ENCODE results near the gene COPE. TPM values are rescaled to one million over a fixed set of nuclear protein-coding genes. Genes with fewer than 3 reads are reported as not detected.

COPE gene
- total RNA-seq, 1 experiment from 2014 or later: 131 TPM

DNA sequence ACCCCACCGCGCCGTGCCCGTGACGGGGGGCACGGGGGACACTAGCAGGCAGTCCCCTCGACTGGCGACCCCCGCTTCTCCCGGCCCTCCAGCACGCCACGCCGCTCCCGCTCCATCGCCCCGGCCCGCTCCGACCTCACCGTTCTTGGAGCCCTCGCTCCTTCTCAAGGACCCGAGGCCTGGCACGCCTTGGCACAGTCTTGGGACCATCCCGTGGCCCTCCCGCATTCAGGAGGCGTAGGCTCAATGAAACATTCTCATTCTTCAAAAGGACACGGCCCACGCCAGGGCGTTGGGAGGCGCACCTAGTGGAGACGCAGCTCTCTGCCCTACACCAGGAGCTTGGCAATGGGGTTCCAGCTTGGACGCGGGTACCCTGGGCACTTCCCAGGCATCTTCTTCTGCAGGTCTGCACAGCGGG lies 22.8 kb downstream of the COPE start:
- DNase-seq (ENCODE audit: extremely low read depth, low read depth): no peak

DNA sequence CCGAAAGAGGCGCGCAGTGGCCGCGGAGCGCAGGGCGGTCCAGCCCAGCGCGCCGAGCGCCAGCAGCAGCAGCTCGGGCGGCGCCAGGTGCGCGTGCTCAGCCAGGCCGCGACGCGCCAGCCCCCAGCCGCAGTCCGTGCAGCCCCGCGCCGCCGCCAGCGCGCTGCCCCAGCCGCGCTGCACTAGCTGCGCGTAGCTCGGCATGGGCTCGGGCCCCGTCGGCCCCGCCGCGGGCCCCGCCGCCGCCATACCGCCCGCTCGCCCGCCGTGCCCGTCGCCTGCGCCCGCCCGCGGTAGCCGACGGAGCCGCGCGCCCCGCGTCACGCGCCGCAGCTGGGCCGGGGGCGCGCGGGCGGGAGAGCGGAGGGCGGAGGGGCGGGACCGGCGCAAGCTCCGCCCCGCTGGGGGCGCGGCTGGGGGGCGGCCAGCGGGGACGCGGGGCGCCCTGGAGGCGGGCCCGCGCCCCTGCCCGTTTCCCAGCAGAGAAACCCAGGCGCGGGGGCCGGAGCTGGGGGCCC lies 23.3 kb downstream of the COPE start, which contains the start of gene CERS1:
Gene CERS1, minus strand, starts transcription at position 335 of the 518 bp plus-strand sequence. Its CDS starts 86 bp downstream, at position 249.
- no peak for DNase-seq (ENCODE audit: extremely low read depth, low read depth)

GRCh38 chr19:18895038-18895823 lies 24.0 kb downstream of the COPE start:
- DNase-seq (ENCODE audit: extremely low read depth, low read depth): peak; percentile 45

GRCh38 chr19:18894254-18895037 lies 24.7 kb downstream of the COPE start:
- DNase-seq (ENCODE audit: extremely low read depth, low read depth): no peak

GRCh38 chr19:18893587-18894253 lies 25.5 kb downstream of the COPE start:
- no peak for DNase-seq (ENCODE audit: extremely low read depth, low read depth)

GRCh38 chr19:18889949-18890745 lies 29.0 kb downstream of the COPE start:
- no peak for DNase-seq (ENCODE audit: extremely low read depth, low read depth)

GRCh38 chr19:18886972-18887371 lies 32.2 kb downstream of the COPE start:
- no peak for DNase-seq (ENCODE audit: extremely low read depth, low read depth)

DNA sequence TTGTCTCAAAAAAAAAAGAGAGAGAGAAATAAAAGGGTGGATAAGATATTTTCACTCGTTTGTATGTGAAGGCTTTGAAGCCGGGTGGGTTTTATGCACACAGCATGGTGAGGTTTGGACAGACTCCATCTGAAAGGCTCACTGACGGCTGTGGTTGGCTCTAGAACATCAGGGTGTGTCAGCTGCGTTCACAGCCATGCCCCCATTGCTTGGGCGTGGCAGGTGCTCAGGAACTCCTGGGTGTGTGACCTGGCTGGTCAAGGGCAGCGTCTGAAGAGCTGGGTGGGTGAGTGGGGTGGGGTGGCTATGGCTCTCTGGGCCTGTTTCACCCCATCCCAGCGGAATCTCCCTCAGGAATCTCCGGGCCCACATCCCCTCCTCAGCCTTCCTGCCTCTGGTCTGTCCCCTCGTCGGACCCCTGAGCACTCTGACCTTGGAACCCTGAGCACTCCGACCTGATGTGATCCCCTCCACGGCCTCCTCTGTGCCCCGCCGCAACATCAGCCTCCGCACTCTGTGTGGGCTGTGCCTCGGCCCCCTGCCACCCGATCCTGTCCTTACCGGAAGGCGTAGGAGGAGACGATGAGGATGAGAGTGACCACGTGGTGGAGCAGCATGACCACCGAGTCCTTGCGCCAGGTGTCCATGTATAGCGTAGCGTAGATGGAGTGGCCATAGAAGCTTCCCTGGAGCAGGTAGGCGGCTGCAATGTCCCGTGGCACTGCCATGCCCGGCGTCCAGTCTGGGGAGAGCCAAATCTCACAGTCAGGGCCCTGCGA lies 35.5 kb downstream of the COPE start:
- no peak for DNase-seq (ENCODE audit: extremely low read depth, low read depth)

DNA sequence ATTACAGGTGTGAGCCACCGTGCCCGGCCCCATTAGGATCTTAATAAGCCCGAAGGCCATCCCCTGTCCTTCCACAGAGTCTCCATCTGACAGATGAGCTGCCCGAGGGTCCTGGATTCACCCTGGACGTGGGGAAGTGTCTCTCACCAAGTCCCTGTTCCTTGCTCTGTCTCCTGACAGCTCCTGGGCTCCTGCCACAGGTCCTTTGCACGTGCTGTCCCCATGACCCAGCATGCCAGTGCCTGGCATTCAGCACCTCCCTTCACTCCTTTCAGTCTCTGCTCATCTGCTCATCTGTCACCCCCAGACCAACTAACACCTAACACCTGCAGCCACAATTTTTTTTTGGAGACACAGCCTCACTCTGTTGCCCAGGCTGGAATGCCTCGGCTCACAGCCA lies 37.7 kb downstream of the COPE start:
- no peak for DNase-seq (ENCODE audit: extremely low read depth, low read depth)

GRCh38 chr19:18879579-18880373 lies 39.4 kb downstream of the COPE start:
- DNase-seq (ENCODE audit: extremely low read depth, low read depth): no peak

GRCh38 chr19:18878858-18879578 lies 40.2 kb downstream of the COPE start:
- no peak for DNase-seq (ENCODE audit: extremely low read depth, low read depth)

DNA sequence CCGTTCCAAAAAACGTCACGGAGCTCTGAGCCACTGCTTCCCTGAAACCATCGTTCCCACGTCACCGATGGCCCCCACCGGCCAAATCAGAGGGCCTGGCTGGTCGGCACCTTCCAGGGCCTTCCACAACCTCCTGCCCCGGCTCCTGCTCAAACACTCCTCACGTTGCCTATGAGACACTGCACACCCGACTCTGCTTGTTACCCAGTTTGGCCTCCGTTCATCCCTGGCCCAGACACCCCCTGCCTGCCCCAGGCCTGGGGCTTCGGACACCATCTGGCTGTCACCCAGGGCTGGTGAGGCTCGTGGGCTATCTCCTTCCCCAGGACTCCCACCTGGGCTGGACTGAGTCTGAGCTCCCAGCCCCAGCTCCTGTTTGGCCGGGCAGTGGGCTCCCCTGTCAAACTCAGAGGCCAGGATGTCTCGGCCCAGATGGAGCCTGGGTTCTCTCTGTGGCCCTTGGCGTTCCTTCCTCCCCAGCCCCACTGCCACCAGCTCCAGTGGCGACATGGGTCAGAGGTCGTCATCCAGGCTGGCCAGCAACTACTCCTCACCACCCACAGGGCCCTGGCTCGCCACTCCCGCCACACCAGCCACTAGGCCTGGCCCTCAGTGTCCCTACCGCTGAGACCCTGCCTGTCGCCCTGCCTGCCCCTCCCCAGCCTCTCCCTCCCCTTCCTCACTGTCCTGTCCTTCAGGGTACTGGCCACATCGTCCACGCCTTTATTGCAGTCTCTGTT lies 41.0 kb downstream of the COPE start:
- no peak for DNase-seq (ENCODE audit: extremely low read depth, low read depth)

GRCh38 chr19:18876865-18877264 lies 42.3 kb downstream of the COPE start:
- no peak for DNase-seq (ENCODE audit: extremely low read depth, low read depth)

DNA sequence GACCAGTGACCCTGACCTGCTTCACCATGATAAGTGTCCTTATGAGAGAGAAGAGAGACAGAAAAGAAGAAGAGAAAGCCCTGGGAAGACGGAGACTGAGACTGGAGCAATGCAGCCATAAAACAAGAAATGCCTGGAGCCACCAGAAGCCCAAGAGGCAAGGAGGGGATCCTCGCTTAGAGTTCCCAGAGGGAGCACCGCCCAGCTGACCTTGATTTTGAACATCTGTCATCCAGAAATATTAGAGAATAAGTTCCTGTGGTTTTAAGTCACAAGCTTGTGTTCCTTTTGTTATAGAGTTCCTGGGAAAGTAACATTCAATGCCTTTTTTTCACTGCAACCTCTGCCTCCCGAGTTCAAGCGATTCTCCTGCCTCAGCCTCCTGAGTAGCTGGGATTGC lies 43.5 kb downstream of the COPE start:
- no peak for DNase-seq (ENCODE audit: extremely low read depth, low read depth)

- DNase-seq (ENCODE audit: extremely low read depth, low read depth): no peak
Observed at GRCh38 chr19:18871543-18871942, 47.6 kb downstream of the COPE start.

DNA sequence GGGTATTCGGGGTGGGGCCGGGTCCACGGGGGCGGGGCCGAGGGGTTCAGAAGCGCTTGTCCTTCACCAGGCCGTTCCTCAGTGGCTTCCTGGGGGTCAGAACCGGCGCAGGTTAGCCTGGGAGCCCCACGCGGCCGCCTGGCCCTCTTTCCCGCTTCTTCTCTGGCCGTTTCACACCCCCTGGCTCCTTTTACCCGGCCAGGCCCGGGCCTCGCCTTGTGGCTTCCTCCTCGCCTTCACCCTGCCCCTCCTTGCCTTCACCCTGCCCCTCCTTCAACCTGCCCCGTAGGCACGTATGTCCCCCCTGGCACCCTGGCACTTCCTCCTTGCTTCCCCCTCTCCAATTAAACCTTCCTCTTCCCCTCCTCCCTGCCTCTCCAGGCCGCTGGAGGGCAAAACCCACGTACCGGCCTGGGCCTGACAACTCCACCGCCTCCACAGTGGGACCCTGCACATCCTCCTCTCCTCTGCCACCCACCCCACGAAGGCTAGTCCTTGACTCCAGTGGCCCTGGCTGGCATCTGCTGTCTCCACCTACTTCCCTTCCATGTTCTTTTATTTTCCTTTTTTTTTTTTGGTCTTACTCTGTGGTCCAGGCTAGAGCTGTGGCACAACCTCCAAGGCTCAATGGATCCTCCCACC lies 48.5 kb downstream of the COPE start:
- no peak for DNase-seq (ENCODE audit: extremely low read depth, low read depth)

Measured in NCI-H460 (cell line).